Thyroid gland (tissue), 4 donors: ENCODE data around the gene SERINC3.

Experiments
- POLR2A ChIP-seq, 2 donors: fragments of 450-650 bp; IDR thresholded peaks; one replicate each; pipeline ENCODE4 v1.6.1; 2017; ENCODE audit warnings: antibody characterized with exemption in 2 of 2, mild to moderate bottlenecking in 2 of 2, moderate library complexity in 1 of 2
- TF ChIP-seq, protein P1 (sequence below), 6 experiments: fragments of 200-600 bp in 3 of 6; fragments of 450-650 bp in 3 of 6; sonication (generic) in 3 of 6; IDR thresholded peaks; one replicate each; pipeline ENCODE4 v1.5.1; 2016 to 2019; ENCODE audit warnings: antibody characterized with exemption in 6 of 6, mild to moderate bottlenecking in 2 of 6, inconsistent platforms in 1 of 6, moderate library complexity in 1 of 6

DNA sequence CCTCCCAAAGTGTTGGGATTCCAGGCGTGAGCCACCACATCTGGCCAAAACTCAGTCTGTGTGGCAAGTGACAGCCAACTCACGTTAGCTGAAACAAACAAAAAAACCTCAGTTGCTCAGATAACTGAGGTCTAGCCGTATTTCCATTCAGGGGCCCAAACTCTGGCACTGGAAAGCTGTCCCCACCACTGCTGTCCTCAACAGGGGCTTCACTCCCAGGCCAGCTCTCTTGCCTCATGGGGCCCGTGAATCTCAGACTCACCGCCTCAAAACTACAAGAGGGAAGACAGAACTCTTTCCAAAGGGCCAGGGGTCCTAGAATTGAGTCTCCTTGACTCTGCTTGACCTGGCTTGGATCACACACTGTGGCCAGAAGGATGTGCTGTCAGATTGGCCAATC is 38.8 kb downstream of the SERINC3 start:
- TF ChIP-seq, protein P1, sequence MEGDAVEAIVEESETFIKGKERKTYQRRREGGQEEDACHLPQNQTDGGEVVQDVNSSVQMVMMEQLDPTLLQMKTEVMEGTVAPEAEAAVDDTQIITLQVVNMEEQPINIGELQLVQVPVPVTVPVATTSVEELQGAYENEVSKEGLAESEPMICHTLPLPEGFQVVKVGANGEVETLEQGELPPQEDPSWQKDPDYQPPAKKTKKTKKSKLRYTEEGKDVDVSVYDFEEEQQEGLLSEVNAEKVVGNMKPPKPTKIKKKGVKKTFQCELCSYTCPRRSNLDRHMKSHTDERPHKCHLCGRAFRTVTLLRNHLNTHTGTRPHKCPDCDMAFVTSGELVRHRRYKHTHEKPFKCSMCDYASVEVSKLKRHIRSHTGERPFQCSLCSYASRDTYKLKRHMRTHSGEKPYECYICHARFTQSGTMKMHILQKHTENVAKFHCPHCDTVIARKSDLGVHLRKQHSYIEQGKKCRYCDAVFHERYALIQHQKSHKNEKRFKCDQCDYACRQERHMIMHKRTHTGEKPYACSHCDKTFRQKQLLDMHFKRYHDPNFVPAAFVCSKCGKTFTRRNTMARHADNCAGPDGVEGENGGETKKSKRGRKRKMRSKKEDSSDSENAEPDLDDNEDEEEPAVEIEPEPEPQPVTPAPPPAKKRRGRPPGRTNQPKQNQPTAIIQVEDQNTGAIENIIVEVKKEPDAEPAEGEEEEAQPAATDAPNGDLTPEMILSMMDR (IDR thresholded peaks at IDR 0.05), result no peak
- no peak for TF ChIP-seq POLR2A (IDR thresholded peaks at IDR 0.05)
